Panc1 (cell line): ENCODE results near the gene SERTAD3.

Experiments used
- POLR2AphosphoS5 ChIP-seq: IDR thresholded peaks from 2 replicates; pipeline ENCODE4 v1.6.1; 2012; ENCODE audit warnings: mild to moderate bottlenecking, low read depth, low read length, moderate library complexity
- TF ChIP-seq, protein P1 (sequence below): fragments of 450-650 bp; IDR thresholded peaks from 2 replicates; pipeline ENCODE4 v1.5.1; 2017; ENCODE audit warnings: mild to moderate bottlenecking

GRCh38 chr19:40419066-40419612, 25.0 kb downstream of the SERTAD3 start:
- TF ChIP-seq, protein P1, sequence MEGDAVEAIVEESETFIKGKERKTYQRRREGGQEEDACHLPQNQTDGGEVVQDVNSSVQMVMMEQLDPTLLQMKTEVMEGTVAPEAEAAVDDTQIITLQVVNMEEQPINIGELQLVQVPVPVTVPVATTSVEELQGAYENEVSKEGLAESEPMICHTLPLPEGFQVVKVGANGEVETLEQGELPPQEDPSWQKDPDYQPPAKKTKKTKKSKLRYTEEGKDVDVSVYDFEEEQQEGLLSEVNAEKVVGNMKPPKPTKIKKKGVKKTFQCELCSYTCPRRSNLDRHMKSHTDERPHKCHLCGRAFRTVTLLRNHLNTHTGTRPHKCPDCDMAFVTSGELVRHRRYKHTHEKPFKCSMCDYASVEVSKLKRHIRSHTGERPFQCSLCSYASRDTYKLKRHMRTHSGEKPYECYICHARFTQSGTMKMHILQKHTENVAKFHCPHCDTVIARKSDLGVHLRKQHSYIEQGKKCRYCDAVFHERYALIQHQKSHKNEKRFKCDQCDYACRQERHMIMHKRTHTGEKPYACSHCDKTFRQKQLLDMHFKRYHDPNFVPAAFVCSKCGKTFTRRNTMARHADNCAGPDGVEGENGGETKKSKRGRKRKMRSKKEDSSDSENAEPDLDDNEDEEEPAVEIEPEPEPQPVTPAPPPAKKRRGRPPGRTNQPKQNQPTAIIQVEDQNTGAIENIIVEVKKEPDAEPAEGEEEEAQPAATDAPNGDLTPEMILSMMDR, result no peak
- no peak for TF ChIP-seq POLR2AphosphoS5
